ENCODE data around the gene ZEB1. TPM values are rescaled to one million over a fixed set of nuclear protein-coding genes. Genes with fewer than 3 reads are reported as not detected.
"Not testable (repeated sequence)": the region's sequence is repeated elsewhere in the genome, so short reads cannot be mapped to it uniquely, and the experiment has no call there.

The ZEB1 gene
- total RNA-seq, 2 experiments from 2014 or later: 36.1 to 46.2 TPM

- ChIA-PET CTCF (no interaction called here), POLR2A (no interaction called here)
- Mint-ChIP-seq H3K27me3 (no peaks in the 10 kb centered on the region), H3K36me3 (ENCODE audit: low read depth) (peaks cover 21% of the 10 kb centered on the region), H3K27ac (no peak overlapping the region), H3K9me3 (peaks cover 8% of the 10 kb centered on the region), H3K4me3 (no peak overlapping the region), H3K4me1 (no peaks in the 10 kb centered on the region)
- no peak for DNase-seq
These were observed 41.0 kb downstream of the ZEB1 start for GRCh38 chr10:31359979-31360378.

GRCh38 chr10:31361475-31361874 lies 42.5 kb downstream of the ZEB1 start:
- H3K27me3 Mint-ChIP-seq, DNase-seq, H3K27ac Mint-ChIP-seq, POLR2A ChIA-PET, CTCF ChIA-PET, H3K4me1 Mint-ChIP-seq, H3K9me3 Mint-ChIP-seq, H3K4me3 Mint-ChIP-seq: not testable (repeated sequence)
- peaks cover 19% of the 10 kb centered on the region for H3K36me3 Mint-ChIP-seq (ENCODE audit: low read depth)

GRCh38 chr10:31362023-31362641 lies 43.1 kb downstream of the ZEB1 start:
- H3K9me3 Mint-ChIP-seq: peaks cover 8% of the 10 kb centered on the region
- CTCF ChIA-PET: no interaction called here
- no peak for DNase-seq
- H3K36me3 Mint-ChIP-seq (ENCODE audit: low read depth): peaks cover 19% of the 10 kb centered on the region
- no peaks in the 10 kb centered on the region for H3K4me1 Mint-ChIP-seq
- H3K27ac Mint-ChIP-seq: no peak overlapping the region
- POLR2A ChIA-PET: no interaction called here
- no peak overlapping the region for H3K4me3 Mint-ChIP-seq
- no peaks in the 10 kb centered on the region for H3K27me3 Mint-ChIP-seq

GRCh38 chr10:31363696-31364095 lies 44.7 kb downstream of the ZEB1 start:
- H3K27ac Mint-ChIP-seq, H3K27me3 Mint-ChIP-seq, H3K9me3 Mint-ChIP-seq, DNase-seq, H3K4me3 Mint-ChIP-seq, POLR2A ChIA-PET, H3K4me1 Mint-ChIP-seq: not testable (repeated sequence)
- CTCF ChIA-PET: interaction anchor here (0.5 kb wide), 1 partner anchor 361 kb away, joined by 3 read pairs; no protein-coding TSS in a partner anchor
- H3K36me3 Mint-ChIP-seq (ENCODE audit: low read depth): peaks cover 19% of the 10 kb centered on the region

- H3K27me3 Mint-ChIP-seq, DNase-seq, H3K4me1 Mint-ChIP-seq, POLR2A ChIA-PET, H3K4me3 Mint-ChIP-seq, H3K9me3 Mint-ChIP-seq, H3K27ac Mint-ChIP-seq: not testable (repeated sequence)
- peaks cover 20% of the 10 kb centered on the region for H3K36me3 Mint-ChIP-seq (ENCODE audit: low read depth)
- CTCF ChIA-PET: interaction anchor here (0.5 kb wide), 1 partner anchor 361 kb away, joined by 3 read pairs; no protein-coding TSS in a partner anchor
These were observed 45.2 kb downstream of the ZEB1 start for GRCh38 chr10:31364238-31364637.

GRCh38 chr10:31366703-31367102 lies 47.7 kb downstream of the ZEB1 start:
- H3K4me1 Mint-ChIP-seq: no peaks in the 10 kb centered on the region
- H3K27me3 Mint-ChIP-seq: no peaks in the 10 kb centered on the region
- ChIA-PET POLR2A (no interaction called here), CTCF (interaction anchor here (0.6 kb wide), 1 partner anchor 9 kb away, joined by 3 read pairs; no protein-coding TSS in a partner anchor)
- H3K4me3 Mint-ChIP-seq: no peak overlapping the region
- H3K36me3 Mint-ChIP-seq (ENCODE audit: low read depth): peaks cover 13% of the 10 kb centered on the region
- no peak overlapping the region for H3K27ac Mint-ChIP-seq
- H3K9me3 Mint-ChIP-seq: peaks cover 4% of the 10 kb centered on the region
- DNase-seq: no peak

- Mint-ChIP-seq H3K9me3 (peaks cover 2% of the 10 kb centered on the region), H3K36me3 (ENCODE audit: low read depth) (peaks cover 4% of the 10 kb centered on the region), H3K4me3 (no peak overlapping the region), H3K4me1 (no peaks in the 10 kb centered on the region), H3K27me3 (no peaks in the 10 kb centered on the region), H3K27ac (no peak overlapping the region)
- POLR2A ChIA-PET: no interaction called here
- CTCF ChIA-PET: no interaction called here
- no peak for DNase-seq
These were observed 49.7 kb downstream of the ZEB1 start for GRCh38 chr10:31368724-31369123.

GRCh38 chr10:31372439-31372838 lies 53.4 kb downstream of the ZEB1 start:
- Mint-ChIP-seq H3K4me1 (no peaks in the 10 kb centered on the region), H3K36me3 (ENCODE audit: low read depth) (peaks cover 2% of the 10 kb centered on the region), H3K27ac (no peak overlapping the region), H3K4me3 (no peak overlapping the region), H3K9me3 (no peaks in the 10 kb centered on the region), H3K27me3 (no peaks in the 10 kb centered on the region)
- no peak for DNase-seq
- POLR2A ChIA-PET: no interaction called here
- CTCF ChIA-PET: no interaction called here

GRCh38 chr10:31374146-31374696 lies 55.2 kb downstream of the ZEB1 start:
- H3K4me1 Mint-ChIP-seq: no peaks in the 10 kb centered on the region
- no peaks in the 10 kb centered on the region for H3K9me3 Mint-ChIP-seq
- CTCF ChIA-PET: no interaction called here
- no peak for DNase-seq
- POLR2A ChIA-PET: interaction anchor here (0.7 kb wide), 1 partner anchor 803 kb away, joined by 3 read pairs; no protein-coding TSS in a partner anchor
- H3K27ac Mint-ChIP-seq: no peak overlapping the region
- no peak overlapping the region for H3K4me3 Mint-ChIP-seq
- H3K27me3 Mint-ChIP-seq: no peaks in the 10 kb centered on the region
- H3K36me3 Mint-ChIP-seq (ENCODE audit: low read depth): no peaks in the 10 kb centered on the region

GRCh38 chr10:31381171-31381570 lies 62.2 kb downstream of the ZEB1 start:
- ChIA-PET CTCF (no interaction called here), POLR2A (no interaction called here)
- no peaks in the 10 kb centered on the region for H3K27me3 Mint-ChIP-seq
- H3K36me3 Mint-ChIP-seq (ENCODE audit: low read depth): peaks cover 2% of the 10 kb centered on the region
- H3K4me3 Mint-ChIP-seq: no peak overlapping the region
- no peaks in the 10 kb centered on the region for H3K9me3 Mint-ChIP-seq
- no peak for DNase-seq
- no peak overlapping the region for H3K27ac Mint-ChIP-seq
- H3K4me1 Mint-ChIP-seq: peaks cover 6% of the 10 kb centered on the region

- CTCF ChIA-PET: no interaction called here
- DNase-seq: no peak
- H3K36me3 Mint-ChIP-seq (ENCODE audit: low read depth): peaks cover 2% of the 10 kb centered on the region
- peaks cover 6% of the 10 kb centered on the region for H3K4me1 Mint-ChIP-seq
- H3K27ac Mint-ChIP-seq: no peak overlapping the region
- H3K27me3 Mint-ChIP-seq: no peaks in the 10 kb centered on the region
- no peak overlapping the region for H3K4me3 Mint-ChIP-seq
- H3K9me3 Mint-ChIP-seq: no peaks in the 10 kb centered on the region
- POLR2A ChIA-PET: no interaction called here
These were observed 62.8 kb downstream of the ZEB1 start for GRCh38 chr10:31381766-31382316.

GRCh38 chr10:31383810-31384588 lies 65.0 kb downstream of the ZEB1 start:
- POLR2A ChIA-PET: no interaction called here
- no peak overlapping the region for H3K27ac Mint-ChIP-seq
- CTCF ChIA-PET: no interaction called here
- DNase-seq: no peak
- no peaks in the 10 kb centered on the region for H3K27me3 Mint-ChIP-seq
- no peaks in the 10 kb centered on the region for H3K9me3 Mint-ChIP-seq
- no peak overlapping the region for H3K4me3 Mint-ChIP-seq
- H3K4me1 Mint-ChIP-seq: peaks cover 6% of the 10 kb centered on the region
- peaks cover 17% of the 10 kb centered on the region for H3K36me3 Mint-ChIP-seq (ENCODE audit: low read depth)

- Mint-ChIP-seq H3K9me3 (no peaks in the 10 kb centered on the region), H3K36me3 (ENCODE audit: low read depth) (peaks cover 22% of the 10 kb centered on the region), H3K27me3 (no peaks in the 10 kb centered on the region), H3K27ac (no peak overlapping the region), H3K4me3 (no peak overlapping the region), H3K4me1 (peaks cover 6% of the 10 kb centered on the region)
- no peak for DNase-seq
- ChIA-PET POLR2A (no interaction called here), CTCF (no interaction called here)
These were observed 65.6 kb downstream of the ZEB1 start for GRCh38 chr10:31384589-31384949.
